HG02642 (cell line): ENCODE measurements around the gene IGSF8.
A peak's percentile ranks its signal among the peaks of the same experiment; 100 is the strongest.

Experiments
- ATAC-seq: cut with Tn5 transposase; IDR thresholded peaks from one replicate; pipeline ENCODE4 v1.9.1; 2021; ENCODE audit warnings: mild to moderate bottlenecking; ENCODE audit not compliant: unreplicated experiment, poor library complexity

Gene IGSF8, protein sequence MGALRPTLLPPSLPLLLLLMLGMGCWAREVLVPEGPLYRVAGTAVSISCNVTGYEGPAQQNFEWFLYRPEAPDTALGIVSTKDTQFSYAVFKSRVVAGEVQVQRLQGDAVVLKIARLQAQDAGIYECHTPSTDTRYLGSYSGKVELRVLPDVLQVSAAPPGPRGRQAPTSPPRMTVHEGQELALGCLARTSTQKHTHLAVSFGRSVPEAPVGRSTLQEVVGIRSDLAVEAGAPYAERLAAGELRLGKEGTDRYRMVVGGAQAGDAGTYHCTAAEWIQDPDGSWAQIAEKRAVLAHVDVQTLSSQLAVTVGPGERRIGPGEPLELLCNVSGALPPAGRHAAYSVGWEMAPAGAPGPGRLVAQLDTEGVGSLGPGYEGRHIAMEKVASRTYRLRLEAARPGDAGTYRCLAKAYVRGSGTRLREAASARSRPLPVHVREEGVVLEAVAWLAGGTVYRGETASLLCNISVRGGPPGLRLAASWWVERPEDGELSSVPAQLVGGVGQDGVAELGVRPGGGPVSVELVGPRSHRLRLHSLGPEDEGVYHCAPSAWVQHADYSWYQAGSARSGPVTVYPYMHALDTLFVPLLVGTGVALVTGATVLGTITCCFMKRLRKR

DNA sequence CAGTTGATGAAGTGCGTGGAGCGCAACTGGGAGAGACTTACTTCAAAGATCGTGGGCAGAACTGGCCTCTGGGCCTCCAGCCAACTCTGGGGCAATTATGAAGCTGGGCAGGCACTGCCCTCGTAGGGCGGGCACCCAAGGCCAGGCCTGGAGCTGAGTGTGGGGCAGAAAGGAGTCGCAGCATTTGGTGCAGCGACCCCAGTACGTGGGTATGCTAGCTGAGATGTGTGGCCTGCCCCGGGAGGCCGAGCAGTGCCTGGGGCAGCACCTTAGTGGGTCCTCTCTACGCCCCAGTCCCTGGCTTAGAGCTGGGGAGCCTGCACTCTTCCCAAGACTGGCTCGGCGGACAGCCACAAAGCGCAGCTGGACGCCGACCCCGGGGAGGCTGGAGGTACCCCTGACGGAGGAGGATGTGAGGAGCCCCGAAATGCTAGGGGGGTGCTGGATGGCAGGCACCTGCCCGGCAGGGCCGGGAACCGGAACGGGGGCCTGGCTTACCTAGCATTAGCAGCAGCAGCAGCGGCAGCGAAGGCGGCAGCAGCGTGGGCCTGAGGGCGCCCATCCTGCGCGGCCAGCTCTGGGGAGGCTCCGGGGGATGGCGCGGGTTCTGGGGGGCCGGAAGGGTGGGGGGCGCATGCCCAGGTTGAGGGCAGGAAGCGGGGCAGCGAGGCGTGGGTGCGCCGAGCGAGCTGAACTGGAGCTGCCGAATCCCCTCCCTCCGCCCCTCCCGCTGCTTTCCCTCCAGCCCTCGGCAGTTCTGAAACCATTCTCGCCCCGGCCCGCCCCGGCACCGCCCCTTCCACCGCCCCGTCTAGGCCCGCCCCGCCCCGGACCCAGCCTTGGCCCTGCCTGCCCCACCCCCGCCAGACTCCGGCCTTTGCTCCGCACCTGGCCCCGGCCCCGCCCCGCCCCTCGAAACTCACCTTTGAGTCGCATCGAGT, at the start of gene IGSF8:
TSS of gene IGSF8 (minus strand) at position 709 of the 941 bp plus-strand sequence. CDS start at position 562, 147 bp downstream.
- peak; percentile 49 for ATAC-seq

GRCh38 chr1:160148121-160148520, 49.7 kb upstream of the IGSF8 start:
- no peak for ATAC-seq

DNA sequence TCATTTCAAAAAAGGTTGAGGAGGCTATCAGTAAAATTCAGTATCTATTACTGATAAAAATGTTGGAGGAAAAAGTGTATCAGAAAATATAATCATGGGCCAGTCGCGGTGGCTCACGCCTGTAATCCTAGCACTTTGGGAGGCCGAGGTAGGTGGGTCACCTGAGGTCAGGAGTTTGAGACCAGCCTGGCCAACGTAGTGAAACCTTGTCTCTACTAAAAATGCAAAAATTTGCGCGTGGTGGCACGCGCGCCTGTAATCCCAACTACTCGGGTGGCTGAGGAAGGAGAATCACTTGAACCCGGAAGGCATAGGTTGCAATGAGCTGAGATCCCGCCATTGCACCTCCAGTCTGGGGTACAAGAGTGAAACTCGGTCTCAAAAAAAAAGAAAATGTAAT, 47.7 kb upstream of the IGSF8 start:
- ATAC-seq: no peak

DNA sequence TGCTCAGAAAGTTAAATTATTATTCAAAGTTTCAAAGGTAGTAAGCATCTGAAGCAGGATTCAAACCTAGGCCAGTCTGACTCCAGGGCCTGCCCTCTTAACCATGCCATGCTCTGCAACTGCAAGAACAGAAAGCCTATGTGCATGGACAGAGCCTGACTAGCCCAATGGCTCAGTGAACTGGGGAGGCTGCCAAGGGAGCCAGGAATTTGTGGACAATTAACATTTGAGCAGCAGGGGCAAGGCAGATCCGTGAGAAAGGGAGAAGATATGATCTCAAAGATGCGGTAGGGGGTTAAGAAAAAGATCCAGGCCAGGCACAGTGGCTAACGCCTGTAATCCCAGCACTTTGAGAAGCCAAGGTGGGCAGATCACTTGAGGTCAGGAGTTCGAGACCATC, 46.5 kb upstream of the IGSF8 start:
- no peak for ATAC-seq

DNA sequence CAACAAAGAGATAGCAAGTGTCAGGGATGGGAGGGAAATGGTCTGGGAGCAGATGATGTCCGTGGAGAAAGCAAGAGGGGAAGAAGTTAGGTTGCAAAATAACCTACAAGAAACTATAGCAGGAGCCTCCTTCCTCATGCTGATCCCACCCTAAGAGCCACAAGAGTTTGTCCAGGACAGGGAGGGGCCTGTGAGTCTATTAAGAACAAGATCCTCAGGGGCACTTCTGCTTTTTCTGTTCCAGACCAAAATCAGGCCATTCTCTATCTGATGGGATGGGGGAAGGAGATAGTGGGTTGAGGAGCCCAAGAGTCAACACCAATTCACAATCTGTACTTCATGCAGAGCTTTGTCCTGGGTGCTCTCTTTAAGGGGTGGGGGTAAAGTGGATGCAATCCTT, 45.3 kb upstream of the IGSF8 start:
- no peak for ATAC-seq

- ATAC-seq: no peak
Observed at GRCh38 chr1:160139840-160140239, 41.4 kb upstream of the IGSF8 start.

DNA sequence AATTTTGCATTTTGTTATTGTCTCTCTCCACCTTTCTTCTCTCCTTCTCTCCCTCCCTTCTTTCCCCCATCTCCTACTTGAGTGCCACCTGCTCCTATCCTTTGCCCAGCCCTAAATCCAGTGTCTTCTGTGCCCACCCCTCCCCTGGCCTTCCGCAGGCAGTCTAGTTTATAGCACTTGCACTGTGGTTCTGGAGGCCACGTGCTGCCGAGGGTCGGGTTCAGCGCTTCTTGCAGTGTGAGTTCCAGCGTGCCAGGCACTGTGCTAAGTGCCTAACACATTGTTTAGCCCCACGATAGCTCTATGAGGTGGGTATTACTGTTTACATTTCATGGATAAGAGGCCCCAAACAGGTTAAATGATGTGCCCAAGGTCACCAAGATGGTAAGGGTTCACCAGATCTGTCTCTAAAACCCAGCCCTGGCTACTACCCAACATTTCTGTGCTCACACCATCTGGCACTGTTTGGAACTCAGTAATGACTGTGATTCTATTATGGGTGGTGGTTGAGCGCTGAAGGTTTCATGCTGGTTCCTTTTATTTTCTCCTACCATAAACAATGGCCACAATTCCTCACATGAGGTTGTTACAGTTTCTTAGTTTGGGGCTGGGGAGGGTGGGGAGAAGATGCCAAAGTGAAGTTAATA, 38.9 kb upstream of the IGSF8 start:
- ATAC-seq: no peak

DNA sequence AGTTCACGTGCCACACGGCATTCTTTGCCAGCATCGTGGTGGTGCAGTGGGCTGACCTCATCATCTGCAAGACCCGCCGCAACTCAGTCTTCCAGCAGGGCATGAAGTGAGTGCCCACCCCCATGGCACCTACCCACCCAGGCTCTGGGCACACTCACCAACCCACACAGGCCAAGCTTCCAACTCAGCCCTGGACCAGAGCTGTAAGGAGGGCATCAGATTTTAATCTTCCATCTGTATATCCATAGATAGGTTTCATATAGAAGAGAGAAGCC, 38.4 kb upstream of the IGSF8 start:
- ATAC-seq: no peak

- ATAC-seq: no peak
Observed at GRCh38 chr1:160136121-160136925, 37.9 kb upstream of the IGSF8 start.

GRCh38 chr1:160134791-160135572, 36.6 kb upstream of the IGSF8 start:
- ATAC-seq: no peak

DNA sequence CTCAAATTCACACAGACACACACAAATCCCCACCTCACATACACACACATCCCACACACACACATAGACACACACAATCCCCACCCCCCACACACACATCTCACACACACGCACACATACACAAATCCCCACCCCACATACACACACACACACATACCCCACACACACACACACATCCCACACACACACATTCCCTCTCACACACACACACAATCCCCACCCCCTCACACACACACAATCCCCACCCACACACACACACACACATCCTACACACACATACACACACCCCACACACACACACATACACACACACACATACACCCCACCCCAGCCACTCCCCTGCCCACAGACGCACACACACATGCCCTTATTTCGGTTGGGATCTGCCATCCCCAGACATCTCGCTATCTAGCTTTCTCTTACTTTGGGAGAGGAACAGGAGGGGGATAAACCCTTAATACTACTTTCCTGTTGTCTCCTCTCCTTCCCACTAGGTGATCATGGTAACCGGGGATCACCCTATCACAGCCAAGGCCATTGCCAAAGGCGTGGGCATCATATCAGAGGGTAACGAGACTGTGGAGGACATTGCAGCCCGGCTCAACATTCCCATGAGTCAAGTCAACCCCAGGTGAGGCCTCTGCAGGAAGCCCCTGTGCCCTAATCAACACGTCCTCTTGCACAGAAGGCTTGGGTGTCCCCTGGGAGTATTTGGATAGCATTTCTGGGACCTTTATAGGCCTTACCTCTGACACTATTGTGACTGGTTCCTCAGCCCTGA, 35.8 kb upstream of the IGSF8 start:
- ATAC-seq: no peak

DNA sequence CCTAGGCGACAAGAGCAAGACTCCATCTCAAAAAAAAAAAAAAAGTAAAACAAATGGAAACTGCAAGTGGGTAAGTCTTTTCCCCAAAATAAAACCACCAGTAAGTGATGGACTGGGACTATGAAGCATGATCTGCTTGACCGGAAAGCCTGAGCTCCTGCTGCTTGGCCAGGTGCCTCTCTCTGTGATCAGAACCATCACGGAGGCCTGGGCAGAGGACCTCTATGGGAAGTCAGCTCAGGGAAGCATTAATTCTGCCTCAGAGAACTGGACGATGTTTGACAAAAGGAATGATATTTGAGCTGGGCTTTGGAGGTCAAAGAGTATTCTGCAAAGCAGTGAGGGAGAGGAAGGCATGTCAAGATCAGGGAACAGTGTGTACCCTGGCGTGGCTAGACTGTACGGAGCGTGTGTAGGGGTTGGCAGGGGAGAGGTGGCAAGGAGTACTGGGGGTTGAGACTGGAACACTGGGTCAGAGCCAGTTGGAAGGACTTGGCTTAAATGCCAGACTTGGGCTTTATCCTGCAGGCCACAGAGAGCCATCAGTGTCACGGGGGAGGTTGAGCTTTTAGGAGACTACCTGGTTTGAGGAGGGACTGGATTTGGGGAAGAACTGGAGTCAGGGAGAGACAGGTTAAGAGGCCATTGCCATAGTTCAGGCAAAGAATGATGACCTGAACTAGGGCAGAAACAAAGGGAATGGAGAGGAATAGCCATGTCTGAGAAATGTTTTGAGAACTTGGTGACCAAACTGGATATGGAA, 33.6 kb upstream of the IGSF8 start:
- no peak for ATAC-seq

GRCh38 chr1:160130939-160131338, 32.5 kb upstream of the IGSF8 start:
- no peak for ATAC-seq

DNA sequence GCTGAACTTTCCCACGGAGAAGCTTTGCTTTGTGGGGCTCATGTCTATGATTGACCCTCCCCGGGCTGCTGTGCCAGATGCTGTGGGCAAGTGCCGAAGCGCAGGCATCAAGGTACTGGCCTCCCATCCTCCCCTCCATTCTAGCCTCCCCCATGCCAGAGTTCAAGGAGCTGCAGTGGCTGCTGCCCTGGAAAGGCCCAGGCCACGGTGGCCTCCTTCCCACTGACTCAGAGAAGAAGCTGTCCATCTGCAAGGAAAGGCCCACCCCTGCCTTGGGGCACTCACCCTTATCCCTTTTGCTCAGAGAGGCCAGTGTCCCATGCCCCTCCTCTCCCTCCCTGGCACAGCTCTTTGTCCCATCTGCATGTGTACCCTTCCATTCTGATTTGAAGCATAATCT, 32.1 kb upstream of the IGSF8 start:
- no peak for ATAC-seq

DNA sequence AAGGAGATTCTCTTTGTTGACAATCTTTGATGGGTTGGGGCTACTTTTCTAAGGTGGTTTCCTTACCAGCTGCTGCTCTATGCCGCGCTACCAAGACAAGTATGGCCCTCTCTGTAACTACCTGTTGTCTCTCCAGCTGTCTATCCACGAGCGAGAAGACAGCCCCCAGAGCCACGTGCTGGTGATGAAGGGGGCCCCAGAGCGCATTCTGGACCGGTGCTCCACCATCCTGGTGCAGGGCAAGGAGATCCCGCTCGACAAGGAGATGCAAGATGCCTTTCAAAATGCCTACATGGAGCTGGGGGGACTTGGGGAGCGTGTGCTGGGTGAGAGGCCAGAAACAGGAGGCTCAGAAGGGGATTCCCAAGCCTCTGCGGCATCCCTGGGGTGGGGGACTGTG, 31.5 kb upstream of the IGSF8 start:
- ATAC-seq: no peak

DNA sequence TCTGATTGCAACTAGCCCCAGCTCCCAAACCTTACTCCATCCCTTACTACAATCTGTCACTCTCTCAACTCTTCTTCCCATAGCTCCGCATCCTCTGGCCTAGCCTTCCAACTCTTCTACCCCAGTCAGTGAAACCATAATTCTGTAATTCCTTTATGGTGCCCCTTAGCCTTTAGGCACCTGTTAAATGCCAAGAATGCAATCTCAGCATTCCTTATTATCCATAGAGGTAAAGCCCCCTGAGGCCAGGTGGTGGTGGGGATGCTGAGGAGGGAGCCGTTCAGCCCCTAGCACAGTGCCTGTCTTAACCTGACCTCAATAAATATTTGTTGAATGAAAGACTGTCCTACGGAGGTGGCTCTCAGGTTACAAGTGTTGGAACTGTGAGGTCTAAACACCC, 31.1 kb upstream of the IGSF8 start:
- no peak for ATAC-seq

GRCh38 chr1:160129046-160129445, 30.6 kb upstream of the IGSF8 start:
- no peak for ATAC-seq

DNA sequence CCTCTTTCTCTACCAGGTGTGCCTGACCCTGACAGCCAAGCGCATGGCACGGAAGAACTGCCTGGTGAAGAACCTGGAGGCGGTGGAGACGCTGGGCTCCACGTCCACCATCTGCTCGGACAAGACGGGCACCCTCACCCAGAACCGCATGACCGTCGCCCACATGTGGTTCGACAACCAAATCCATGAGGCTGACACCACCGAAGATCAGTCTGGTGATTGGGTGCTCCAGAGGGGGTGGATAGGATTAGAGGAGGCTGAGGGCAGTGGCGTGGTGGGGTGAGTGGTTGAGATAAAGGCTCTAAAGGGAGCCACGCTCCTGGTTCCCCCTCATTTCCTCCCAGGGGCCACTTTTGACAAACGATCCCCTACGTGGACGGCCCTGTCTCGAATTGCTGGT, 30.2 kb upstream of the IGSF8 start:
- ATAC-seq: no peak
